ENCODE data around the gene ERCC6. TPM values are rescaled to one million over a fixed set of nuclear protein-coding genes. Genes with fewer than 3 reads are reported as not detected.
A peak's percentile ranks its signal among the peaks of the same experiment; 100 is the strongest.

The ERCC6 gene
- total RNA-seq, 2 donors from 2014 or later = 22.5 to 27.8 TPM

GRCh38 chr10:49562893-49563292, 24.0 kb upstream of the ERCC6 start:
- Mint-ChIP-seq H3K36me3 (no peaks in the 10 kb centered on the region), H3K27me3 (peaks cover 22 to 29% of the 10 kb centered on the region in 2 donors), H3K9me3 (no peaks in the 10 kb centered on the region), H3K4me1 (ENCODE audit: low read depth in 2 of 2) (peaks cover 3 to 4% of the 10 kb centered on the region in 2 donors), H3K4me3 (no peak overlapping the region), H3K27ac (no peak overlapping the region)
- DNase-seq (ENCODE audit: low spot score) (no peak), ATAC-seq (no peak)

GRCh38 chr10:49560526-49560925, 21.6 kb upstream of the ERCC6 start:
- no peak overlapping the region for H3K27ac Mint-ChIP-seq
- H3K9me3 Mint-ChIP-seq = no peaks in the 10 kb centered on the region
- peaks cover 0 to 2% of the 10 kb centered on the region in 2 donors for H3K4me1 Mint-ChIP-seq (ENCODE audit: low read depth in 2 of 2)
- ATAC-seq = no peak
- peaks cover 4% of the 10 kb centered on the region for H3K36me3 Mint-ChIP-seq
- peaks cover 20 to 25% of the 10 kb centered on the region in 2 donors for H3K27me3 Mint-ChIP-seq
- DNase-seq (ENCODE audit: low spot score) = no peak
- no peak overlapping the region for H3K4me3 Mint-ChIP-seq

- no peak for DNase-seq (ENCODE audit: low spot score)
Observed at GRCh38 chr10:49559476-49559875, 20.6 kb upstream of the ERCC6 start.

GRCh38 chr10:49558190-49558589, 19.3 kb upstream of the ERCC6 start:
- no peaks in the 10 kb centered on the region for H3K9me3 Mint-ChIP-seq
- no peak overlapping the region for H3K4me3 Mint-ChIP-seq
- peaks cover 21 to 29% of the 10 kb centered on the region in 2 donors for H3K27me3 Mint-ChIP-seq
- peaks cover 0 to 2% of the 10 kb centered on the region in 2 donors for H3K4me1 Mint-ChIP-seq (ENCODE audit: low read depth in 2 of 2)
- ATAC-seq = no peak
- H3K36me3 Mint-ChIP-seq = peaks cover 6% of the 10 kb centered on the region
- no peak overlapping the region for H3K27ac Mint-ChIP-seq
- DNase-seq (ENCODE audit: low spot score) = no peak

More at GRCh38 chr10:49559476-49559875, 20.6 kb upstream of the ERCC6 start:
- H3K27me3 Mint-ChIP-seq = peaks cover 20 to 22% of the 10 kb centered on the region in 2 donors
- H3K4me1 Mint-ChIP-seq (ENCODE audit: low read depth in 2 of 2) = peaks cover 0 to 2% of the 10 kb centered on the region in 2 donors
- no peak overlapping the region for H3K27ac Mint-ChIP-seq
- ATAC-seq = no peak
- H3K4me3 Mint-ChIP-seq = no peak overlapping the region
- H3K9me3 Mint-ChIP-seq = no peaks in the 10 kb centered on the region
- H3K36me3 Mint-ChIP-seq = peaks cover 6% of the 10 kb centered on the region

- Mint-ChIP-seq H3K9me3 (no peaks in the 10 kb centered on the region), H3K27me3 (peaks cover 26 to 34% of the 10 kb centered on the region in 2 donors), H3K27ac (no peak overlapping the region), H3K36me3 (peaks cover 6% of the 10 kb centered on the region), H3K4me3 (no peak overlapping the region), H3K4me1 (ENCODE audit: low read depth in 2 of 2) (peaks cover 0 to 2% of the 10 kb centered on the region in 2 donors)
- DNase-seq (ENCODE audit: low spot score) (no peak), ATAC-seq (no peak)
Observed at GRCh38 chr10:49557681-49558080, 18.8 kb upstream of the ERCC6 start.

GRCh38 chr10:49556723-49557122, 17.8 kb upstream of the ERCC6 start:
- H3K36me3 Mint-ChIP-seq = peaks cover 6% of the 10 kb centered on the region
- ATAC-seq = no peak
- H3K4me1 Mint-ChIP-seq (ENCODE audit: low read depth in 2 of 2) = peaks cover 0 to 2% of the 10 kb centered on the region in 2 donors
- DNase-seq (ENCODE audit: low spot score) = no peak
- peaks cover 29 to 37% of the 10 kb centered on the region in 2 donors for H3K27me3 Mint-ChIP-seq
- no peaks in the 10 kb centered on the region for H3K9me3 Mint-ChIP-seq
- no peak overlapping the region for H3K27ac Mint-ChIP-seq
- H3K4me3 Mint-ChIP-seq = no peak overlapping the region

DNA sequence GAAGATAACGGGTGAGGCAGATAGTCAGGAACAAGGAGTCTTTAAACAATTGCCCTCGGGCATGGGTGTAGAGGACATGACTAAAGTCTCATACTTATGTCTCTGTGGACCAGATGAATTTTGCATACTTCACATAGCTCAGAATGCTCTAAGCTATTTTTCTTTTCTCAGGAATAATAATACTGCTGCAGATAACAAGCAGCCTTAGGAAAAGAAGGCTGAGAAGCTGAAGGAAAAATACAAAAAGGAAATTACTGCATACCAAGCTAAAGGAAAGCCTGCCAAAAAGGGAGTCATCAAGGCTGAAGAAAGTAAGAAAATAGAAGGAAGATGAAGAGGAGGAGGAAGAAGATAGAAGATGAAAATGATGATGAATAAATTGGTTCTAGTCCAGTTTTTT, 13.4 kb upstream of the ERCC6 start:
- H3K27ac Mint-ChIP-seq = no peak overlapping the region
- peaks cover 6% of the 10 kb centered on the region for H3K36me3 Mint-ChIP-seq
- H3K9me3 Mint-ChIP-seq = no peaks in the 10 kb centered on the region
- H3K27me3 Mint-ChIP-seq = peaks cover 17 to 32% of the 10 kb centered on the region in 2 donors
- H3K4me1 Mint-ChIP-seq (ENCODE audit: low read depth in 2 of 2) = peaks cover 0 to 2% of the 10 kb centered on the region in 2 donors
- H3K4me3 Mint-ChIP-seq = no peak overlapping the region
- no peak for ATAC-seq
- no peak for DNase-seq (ENCODE audit: low spot score)

GRCh38 chr10:49550563-49550962, 11.6 kb upstream of the ERCC6 start:
- Mint-ChIP-seq H3K4me1 (ENCODE audit: low read depth in 2 of 2) (no peaks in the 10 kb centered on the region), H3K9me3 (no peaks in the 10 kb centered on the region), H3K4me3 (no peak overlapping the region), H3K27me3 (peaks cover 17 to 32% of the 10 kb centered on the region in 2 donors), H3K36me3 (peaks cover 8% of the 10 kb centered on the region), H3K27ac (no peak overlapping the region)
- no peak for DNase-seq (ENCODE audit: low spot score)
- ATAC-seq = no peak

DNA sequence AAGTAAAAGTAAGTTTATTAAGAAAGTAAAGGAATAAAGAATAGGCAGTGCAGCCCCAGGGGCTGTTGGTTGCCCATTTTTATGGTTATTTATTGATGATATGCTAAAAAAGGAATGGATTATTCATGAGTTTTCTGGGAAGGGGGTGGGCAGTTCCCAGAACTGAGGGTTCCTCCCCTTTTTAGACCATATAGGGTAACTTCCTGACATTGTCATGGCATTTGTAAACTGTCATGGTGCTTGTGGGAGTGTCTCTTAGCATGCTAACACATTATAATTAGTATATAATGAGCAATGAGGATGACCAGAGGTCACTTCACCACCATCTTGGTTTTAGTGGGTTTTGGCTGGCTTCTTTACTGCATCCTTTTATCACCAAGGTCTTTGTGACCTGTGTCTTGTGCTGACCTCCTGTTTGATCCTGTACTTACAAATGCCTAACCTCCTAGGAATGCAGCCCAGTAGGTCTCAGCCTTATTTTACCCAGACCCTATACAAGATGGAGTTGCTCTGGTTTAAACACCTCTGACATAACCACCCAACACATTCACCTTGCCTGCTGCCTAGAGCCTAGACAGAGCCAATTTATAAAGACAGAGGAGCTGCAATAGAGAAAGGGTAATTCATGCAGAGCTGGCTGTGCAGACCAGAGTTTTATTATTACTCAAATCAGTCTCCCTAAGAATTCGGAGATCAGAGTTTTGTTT, 10.9 kb upstream of the ERCC6 start:
- Mint-ChIP-seq H3K4me1 (ENCODE audit: low read depth in 2 of 2) (no peaks in the 10 kb centered on the region), H3K36me3 (peaks cover 6% of the 10 kb centered on the region), H3K27ac (no peak overlapping the region), H3K9me3 (no peaks in the 10 kb centered on the region), H3K27me3 (peaks cover 17 to 32% of the 10 kb centered on the region in 2 donors), H3K4me3 (no peak overlapping the region)
- ATAC-seq (no peak), DNase-seq (ENCODE audit: low spot score) (no peak)

DNA sequence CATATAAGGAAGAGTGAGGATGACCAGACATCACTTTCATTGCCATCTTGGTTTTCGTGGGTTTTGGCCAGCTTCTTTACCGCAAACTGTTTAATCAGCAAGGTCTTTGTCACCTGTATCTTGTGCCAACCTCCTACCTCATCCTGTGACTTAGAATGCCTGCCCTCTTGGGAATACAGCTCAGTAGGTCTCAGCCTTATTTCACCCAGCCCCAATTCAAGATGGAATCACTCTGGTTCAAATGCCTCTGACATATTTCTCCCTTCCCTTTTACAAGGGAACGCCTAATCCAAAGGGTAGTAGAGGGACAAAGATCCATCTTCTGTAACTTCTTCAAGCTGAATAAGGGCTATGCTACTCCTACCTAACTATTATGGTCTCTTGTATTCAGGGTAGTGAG, 4.7 kb upstream of the ERCC6 start:
- H3K4me3 Mint-ChIP-seq = no peak overlapping the region
- H3K9me3 Mint-ChIP-seq = no peaks in the 10 kb centered on the region
- no peak for DNase-seq (ENCODE audit: low spot score)
- peaks cover 6% of the 10 kb centered on the region for H3K36me3 Mint-ChIP-seq
- peaks cover 11 to 12% of the 10 kb centered on the region in 2 donors for H3K4me1 Mint-ChIP-seq (ENCODE audit: low read depth in 2 of 2)
- no peak overlapping the region for H3K27ac Mint-ChIP-seq
- H3K27me3 Mint-ChIP-seq = peaks cover 22% of the 10 kb centered on the region in 2 donors
- ATAC-seq = no peak

DNA sequence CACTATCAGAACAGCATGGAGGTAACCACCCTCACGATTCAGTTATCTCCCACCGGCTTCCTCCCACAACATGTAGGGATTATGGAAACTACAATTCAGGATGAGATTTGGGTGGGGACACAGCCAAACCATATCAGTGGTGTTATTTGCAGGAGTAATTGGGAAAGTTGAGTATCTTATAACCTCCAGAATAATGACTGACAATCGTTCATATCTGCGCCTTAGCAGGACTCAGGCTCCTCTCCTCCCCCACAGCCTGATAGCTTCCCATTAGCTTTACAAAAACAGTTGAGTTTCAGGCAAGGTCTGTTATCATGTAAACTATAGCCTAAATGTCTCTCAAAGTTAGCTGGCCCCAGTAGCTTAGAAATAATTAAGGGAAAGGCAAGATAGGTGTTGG, 3.4 kb upstream of the ERCC6 start:
- Mint-ChIP-seq H3K36me3 (peaks cover 6% of the 10 kb centered on the region), H3K4me3 (no peak overlapping the region), H3K4me1 (ENCODE audit: low read depth in 2 of 2) (peaks cover 16 to 19% of the 10 kb centered on the region in 2 donors), H3K27ac (no peak overlapping the region), H3K27me3 (peaks cover 22% of the 10 kb centered on the region in 2 donors), H3K9me3 (no peaks in the 10 kb centered on the region)
- no peak for ATAC-seq
- DNase-seq (ENCODE audit: low spot score) = no peak

- Mint-ChIP-seq H3K4me1 (ENCODE audit: low read depth in 2 of 2) (peaks cover 16 to 20% of the 10 kb centered on the region in 2 donors), H3K36me3 (peaks cover 6% of the 10 kb centered on the region), H3K27ac (no peak overlapping the region), H3K27me3 (peaks cover 22% of the 10 kb centered on the region in 2 donors), H3K9me3 (no peaks in the 10 kb centered on the region), H3K4me3 (no peak overlapping the region)
- ATAC-seq = no peak
- no peak for DNase-seq (ENCODE audit: low spot score)
Observed at GRCh38 chr10:49541762-49542161, 2.8 kb upstream of the ERCC6 start.

- ATAC-seq (no peak), DNase-seq (ENCODE audit: low spot score) (no peak)
- H3K27me3 Mint-ChIP-seq = peaks cover 22% of the 10 kb centered on the region in 2 donors
- H3K4me1 Mint-ChIP-seq (ENCODE audit: low read depth in 2 of 2) = peaks cover 26 to 32% of the 10 kb centered on the region in 2 donors
- H3K36me3 Mint-ChIP-seq = no peaks in the 10 kb centered on the region
- no peaks in the 10 kb centered on the region for H3K9me3 Mint-ChIP-seq
- H3K27ac Mint-ChIP-seq = peak overlapping the region; percentile 90 to 95
- H3K4me3 Mint-ChIP-seq = peak overlapping the region; percentile 95
Observed at GRCh38 chr10:49540056-49540797, 1.3 kb upstream of the ERCC6 start.

DNA sequence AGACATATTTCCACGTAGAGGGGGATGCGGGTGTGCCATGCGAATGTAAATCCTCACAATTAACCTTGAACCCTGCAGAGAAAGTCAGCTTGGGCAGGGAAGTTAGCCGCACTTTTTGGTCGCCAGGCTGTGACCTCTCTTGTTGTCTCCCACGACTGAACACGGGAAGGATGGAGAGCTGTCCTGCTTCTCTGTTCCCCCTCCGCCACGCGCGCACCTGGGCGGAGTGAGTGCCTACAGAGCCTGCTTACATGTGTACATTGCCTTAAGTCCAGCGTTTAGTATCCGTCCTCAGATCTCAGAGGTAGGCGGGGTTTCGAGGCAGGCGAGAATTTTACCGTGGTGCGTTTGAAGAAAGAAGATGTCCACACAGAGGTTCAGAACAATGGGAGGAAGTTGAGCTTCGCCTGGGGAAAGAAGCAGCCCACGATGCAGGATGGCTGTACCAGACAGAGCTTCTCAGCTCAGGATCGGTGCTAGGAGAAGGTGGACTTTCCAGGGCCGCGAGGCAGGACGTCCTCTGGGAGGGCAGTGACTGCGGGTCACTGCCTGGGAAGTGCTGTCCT, 482 bp upstream of the ERCC6 start:
- Mint-ChIP-seq H3K9me3 (no peaks in the 10 kb centered on the region), H3K27ac (peak overlapping the region; percentile 90 to 95), H3K4me1 (ENCODE audit: low read depth in 2 of 2) (peaks cover 33 to 38% of the 10 kb centered on the region in 2 donors), H3K4me3 (peak overlapping the region; percentile 95), H3K36me3 (no peaks in the 10 kb centered on the region), H3K27me3 (peaks cover 22% of the 10 kb centered on the region in 2 donors)
- ATAC-seq (peak; percentile 37 to 54), DNase-seq (ENCODE audit: low spot score) (no peak)

All from natural killer cell treated with Interleukin-12 subunit alpha and Interleukin-12 subunit beta and Interleukin-15 and Interleukin-18, amount 100 ng/mL, for 72 hours (primary cell).